Fibroblast of the conjunctiva (primary cell): ENCODE data around the gene ARL1.
A peak's percentile ranks its signal among the peaks of the same experiment; 100 is the strongest.
"Not testable (repeated sequence)": the region's sequence is repeated elsewhere in the genome, so short reads cannot be mapped to it uniquely, and the experiment has no call there.

Experiments used
- DNase-seq: peaks from one replicate; pipeline ENCODE4 v3.0.0-alpha.2; 2010; ENCODE audit warnings: low read depth

ARL1 gene

DNA sequence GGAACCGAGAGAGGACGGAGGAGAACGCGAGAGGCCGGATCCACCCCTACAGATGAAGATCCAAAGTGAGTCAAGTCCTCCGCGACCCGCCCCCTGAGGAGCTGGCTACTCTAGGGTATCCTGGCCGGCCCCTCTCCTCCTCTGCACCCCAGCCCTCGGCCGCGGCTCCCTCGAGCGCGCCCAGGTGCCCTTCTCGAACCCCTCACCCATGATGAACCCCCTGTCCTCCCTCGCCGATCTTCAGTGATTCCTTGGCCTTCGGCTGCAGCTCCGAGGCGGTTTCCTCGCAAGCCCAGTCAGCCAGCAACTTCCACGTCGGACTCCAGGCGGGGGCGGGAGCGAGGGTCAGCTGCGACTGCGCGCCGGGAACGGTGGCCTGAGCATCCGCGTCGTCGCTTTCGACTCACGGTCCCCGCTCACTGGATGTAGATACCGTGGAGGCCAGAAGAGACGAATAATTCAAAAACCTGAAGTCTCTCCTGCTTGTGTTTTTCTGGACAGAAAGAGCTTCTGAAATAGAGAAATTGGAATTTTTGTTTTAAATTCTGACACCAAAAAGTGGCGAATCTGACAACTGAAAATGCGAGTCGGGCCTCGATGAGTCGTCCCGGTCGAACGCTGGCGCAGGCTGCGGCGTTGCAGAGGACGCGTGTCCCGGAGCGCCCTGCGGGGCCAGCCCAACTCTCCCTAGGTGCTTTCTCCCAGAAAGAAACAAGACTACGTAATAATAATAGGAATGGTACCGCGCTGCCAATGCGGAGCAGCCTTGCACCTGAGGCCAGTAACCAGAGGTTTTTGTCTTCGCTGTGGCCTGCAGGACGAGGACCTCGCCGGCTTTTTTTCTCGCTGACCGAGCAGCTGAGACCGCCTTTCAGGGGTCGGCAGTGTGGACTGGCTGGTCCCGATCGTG, at the start of gene ARL1:
Gene ARL1 (minus strand): TSS at position 337 of the 910 bp plus-strand sequence. CDS start 127 bp downstream, at position 210.
- DNase-seq, result peak; percentile 57

DNA sequence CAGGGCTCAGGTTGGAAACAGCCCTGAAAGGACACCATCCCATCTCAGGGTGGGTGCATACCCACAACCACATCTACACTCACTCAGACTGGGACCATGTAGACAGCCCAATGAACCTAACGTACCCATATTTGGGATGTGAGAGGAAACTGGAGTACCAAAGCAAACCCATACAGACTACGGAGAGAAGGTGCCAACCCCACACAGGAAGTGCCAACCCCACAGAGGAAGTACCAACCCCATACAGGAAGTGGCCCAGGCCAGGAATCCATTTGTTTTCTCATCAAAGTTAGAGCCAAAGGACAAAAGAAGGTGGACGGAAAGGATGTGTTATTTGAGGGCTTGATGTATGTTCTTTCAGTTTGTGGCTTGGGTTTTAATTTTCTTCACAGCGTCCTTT, 48.1 kb upstream of the ARL1 start:
- no peak for DNase-seq

DNA sequence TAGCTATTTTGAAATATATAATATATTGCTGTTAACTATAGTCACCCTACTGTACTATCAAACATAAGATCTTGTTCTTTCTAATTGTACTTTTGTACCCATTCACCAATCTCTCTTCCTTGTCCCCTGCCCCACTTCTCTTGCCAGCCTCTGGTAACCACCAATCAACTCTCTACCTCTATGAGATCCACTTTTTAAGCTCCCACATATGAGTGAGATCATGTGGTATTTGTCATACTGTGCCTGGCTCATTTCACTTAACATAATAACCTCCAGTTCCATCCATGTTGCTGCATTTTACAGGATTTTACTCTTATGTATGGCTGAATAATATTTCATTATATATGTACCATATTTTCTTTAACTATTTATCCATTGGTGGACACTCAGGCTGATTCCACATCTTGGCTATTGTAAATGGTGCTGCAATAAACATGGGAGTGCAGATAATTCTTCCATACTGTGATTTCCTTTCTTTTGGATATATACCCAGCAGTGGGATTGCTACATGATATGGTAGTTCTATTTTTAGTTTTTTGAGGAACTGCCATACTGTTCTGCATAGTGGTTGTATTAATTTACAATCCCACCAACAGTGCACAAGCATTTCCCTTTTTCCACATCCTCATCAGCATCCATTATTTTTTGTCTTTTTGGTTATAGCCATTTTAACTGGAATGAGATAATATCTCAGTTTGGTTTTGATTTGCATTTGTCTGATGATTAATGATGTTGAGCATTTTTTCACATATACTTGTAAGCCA, 34.1 kb upstream of the ARL1 start:
- DNase-seq, result no peak

DNA sequence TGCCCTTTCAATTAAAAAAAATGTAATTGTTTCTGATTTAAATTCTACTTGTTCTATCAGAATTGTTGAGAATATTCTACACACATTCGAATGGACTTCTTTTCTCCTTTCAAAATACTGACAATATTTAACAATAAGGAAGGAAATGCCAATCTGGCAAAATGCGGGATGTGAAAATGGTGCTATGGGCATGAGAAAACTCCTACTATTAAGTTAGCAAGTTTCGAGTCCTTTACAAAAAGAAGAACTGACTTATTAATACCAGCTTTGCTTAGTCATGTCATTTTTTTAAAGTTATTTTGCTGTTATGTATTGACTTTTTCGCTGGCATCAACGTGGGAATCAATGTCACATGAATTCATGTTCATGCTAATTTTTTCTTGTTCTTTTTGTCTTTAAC, 31.7 kb upstream of the ARL1 start:
- DNase-seq, result no peak

DNA sequence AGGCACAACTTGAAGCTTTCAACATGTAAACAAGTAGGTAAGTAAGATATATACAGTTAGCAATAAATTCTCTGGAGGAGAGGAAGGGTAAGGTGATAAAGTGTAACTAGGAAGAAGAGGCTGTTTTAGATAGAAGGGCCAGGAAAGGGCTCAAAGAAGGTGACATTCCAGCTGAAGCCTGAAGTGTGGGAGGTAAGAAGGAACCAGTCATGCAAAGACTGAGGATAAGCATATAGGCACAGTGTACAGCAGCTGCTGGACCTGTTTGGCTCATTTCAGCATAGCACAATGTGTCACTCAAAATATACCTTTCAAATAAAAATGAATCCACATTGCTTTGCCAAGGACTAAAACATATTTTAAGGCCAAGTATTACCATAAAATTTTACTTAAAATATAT, 28.6 kb upstream of the ARL1 start:
- no peak for DNase-seq

DNA sequence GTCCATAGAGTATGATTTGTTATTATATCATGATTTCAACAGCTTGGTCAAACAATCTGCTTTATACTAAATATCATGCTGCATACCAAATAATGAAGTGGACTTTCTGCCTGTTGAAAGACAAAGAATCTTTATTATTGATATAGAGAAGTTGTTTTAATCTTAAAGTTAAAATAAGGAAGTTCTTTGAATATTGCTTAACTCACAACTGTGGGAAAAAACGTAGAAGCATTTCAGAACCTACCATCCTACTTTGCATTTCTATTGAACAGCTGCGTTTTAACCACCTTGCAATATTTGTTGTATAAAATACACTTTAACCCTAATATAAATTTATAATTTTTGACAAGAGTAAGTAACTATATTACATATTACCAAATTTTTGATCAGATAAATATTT, 22.9 kb upstream of the ARL1 start:
- no peak for DNase-seq

DNA sequence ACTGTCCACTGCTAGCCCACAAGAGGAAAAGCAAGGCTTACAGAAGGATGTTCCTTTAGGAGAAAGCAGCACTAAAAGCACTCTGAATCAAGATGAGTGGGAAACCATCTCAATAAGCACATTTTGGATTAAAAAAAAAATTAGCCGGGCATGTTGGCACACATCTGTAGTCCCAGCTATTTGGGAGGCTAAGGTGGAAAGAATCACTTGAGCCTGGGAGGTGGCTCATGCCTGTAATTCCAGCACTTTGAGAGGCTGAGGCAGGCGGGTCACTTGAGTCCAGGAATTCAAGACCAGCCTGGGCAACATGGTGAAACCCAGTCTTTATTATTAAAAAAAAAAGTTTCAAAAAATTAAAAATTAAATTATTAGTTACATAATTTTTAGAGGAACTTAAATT, 17.0 kb upstream of the ARL1 start:
- DNase-seq, result no peak

DNA sequence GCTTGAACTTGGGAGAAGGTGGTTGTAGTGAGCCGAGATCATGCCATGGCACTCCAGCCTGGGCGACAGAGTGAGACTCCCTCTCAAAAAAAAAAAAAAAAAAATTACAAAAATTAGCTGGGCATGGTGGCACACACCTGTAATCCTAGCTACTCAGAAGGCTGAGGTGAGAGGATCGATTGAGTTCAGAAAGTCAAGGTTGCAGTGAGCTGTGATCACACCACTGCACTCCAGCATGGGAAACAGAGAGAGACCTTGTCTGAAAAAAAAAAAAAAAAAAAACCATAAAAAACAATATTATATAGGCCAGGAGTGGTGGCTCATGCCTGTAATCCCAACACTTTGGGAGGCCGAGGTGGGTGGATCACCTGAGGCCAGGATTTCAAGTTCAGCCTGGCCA, 14.5 kb upstream of the ARL1 start:
- DNase-seq, result not testable (repeated sequence)

- DNase-seq, result no peak
Measured at GRCh38 chr12:101415228-101415627, 7.7 kb upstream of the ARL1 start.

GRCh38 chr12:101414533-101415119, 7.1 kb upstream of the ARL1 start:
- peak; percentile 54 for DNase-seq

DNA sequence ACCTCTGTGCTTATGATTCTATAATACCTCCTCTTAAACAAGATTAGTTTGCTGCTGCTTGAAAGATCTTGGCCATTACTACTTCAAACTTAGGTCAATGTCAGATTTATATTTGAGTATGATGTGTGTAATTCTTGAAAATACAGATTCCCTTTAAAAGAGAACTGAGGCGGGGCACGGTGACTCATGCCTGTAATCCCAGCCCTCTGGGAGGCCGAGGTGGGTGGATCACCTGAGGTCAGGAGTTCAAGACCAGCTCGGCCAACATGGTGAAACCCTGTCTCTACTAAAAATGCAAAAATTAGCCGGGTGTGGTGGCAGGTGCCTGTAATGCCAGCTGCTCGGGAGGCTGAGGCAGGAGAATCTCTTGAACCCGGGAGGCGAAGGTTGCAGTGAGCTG, 2.6 kb upstream of the ARL1 start:
- DNase-seq, result not testable (repeated sequence)

DNA sequence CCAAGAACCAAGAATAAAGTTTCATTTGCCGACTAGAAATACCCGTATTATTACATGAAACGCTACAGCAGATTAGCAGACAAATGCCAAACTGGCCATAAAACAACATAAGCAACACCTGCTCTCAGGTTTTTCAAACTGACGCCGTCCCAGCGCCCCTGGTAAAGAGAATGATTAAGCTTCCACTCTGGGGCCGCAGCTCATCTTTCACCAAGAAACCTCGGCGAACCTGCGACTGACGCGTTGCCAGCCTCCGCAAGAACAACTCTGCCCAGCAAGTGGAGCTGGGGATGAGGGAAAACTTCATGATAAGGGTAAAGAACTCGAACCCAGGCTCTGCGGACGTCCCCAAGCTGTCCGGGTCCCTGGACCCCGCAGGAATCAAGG, 530 bp downstream of the ARL1 start:
- DNase-seq, result no peak

DNA sequence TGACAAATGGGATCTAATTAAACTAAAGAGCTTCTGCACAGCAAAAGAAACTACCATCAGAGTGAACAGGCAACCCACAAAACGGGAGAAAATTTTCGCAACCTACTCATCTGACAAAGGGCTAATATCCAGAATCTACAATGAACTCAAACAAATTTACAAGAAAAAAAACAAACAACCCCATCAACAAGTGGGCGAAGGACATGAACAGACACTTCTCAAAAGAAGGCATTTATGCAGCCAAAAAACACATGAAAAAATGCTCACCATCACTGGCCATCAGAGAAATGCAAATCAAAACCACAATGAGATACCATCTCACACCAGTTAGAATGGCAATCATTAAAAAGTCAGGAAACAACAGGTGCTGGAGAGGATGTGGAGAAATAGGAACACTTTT, 16.4 kb downstream of the ARL1 start:
- not testable (repeated sequence) for DNase-seq

GRCh38 chr12:101379149-101379548, 28.4 kb downstream of the ARL1 start:
- no peak for DNase-seq

DNA sequence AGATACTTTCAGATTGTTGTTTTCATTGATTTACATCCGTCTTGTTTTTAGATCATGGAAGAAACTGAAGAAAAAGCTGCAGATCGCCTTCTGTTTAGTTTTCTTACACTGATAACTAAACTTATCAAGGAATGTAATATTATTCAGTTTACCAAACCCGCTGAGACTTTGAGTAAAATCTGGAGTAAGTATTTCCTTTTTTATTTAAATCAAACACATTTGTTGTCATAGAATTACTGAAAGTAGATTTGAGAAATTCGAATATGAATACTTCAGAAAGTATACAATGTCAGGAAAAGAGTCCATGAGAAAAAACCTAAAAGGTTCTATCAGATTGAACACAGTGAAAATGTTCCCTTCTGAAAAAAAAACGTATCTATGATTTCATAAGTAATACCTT, 32.0 kb downstream of the ARL1 start:
- DNase-seq, result no peak

- DNase-seq, result no peak
Measured at GRCh38 chr12:101372431-101372830, 35.1 kb downstream of the ARL1 start.

DNA sequence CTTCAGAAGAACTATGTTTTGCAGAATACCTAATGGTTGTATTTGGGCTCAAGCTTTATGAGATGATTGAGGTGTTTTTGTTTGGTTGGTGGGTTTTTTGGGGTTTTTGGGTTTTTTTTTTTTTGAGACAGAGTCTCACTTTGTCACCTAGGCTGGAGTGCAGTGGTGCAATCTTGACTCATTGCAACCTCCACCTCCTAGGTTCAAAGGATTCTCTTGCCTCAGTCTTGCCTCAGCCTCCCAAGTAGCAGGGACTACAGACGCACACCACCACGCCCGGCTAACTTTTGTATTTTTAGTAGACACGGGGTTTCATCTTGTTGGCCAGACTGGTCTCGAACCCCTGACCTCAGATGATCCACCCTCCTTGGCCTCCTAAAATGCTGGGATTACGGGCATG, 39.6 kb downstream of the ARL1 start:
- DNase-seq, result no peak

DNA sequence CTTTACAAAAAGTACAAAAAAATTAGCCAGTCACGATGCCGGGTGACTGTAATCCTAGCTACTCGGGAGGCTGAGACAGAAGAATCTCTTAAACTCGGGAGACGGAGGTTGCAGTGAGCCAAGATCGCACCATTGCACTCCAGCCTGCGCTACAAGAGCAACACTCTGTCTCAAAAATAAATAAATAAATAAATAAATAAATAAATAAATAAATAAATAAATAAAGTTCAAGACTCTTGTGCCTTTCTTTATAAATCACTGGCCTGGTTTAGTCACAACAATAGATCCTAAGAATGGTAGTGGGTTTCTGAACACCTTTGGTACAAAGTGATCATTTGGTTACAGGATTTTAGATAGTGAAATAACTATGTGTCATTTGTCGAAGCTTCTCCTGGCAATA, 46.1 kb downstream of the ARL1 start:
- no peak for DNase-seq

- DNase-seq, result no peak
Measured at GRCh38 chr12:101356794-101357193, 50.8 kb downstream of the ARL1 start.

- no peak for DNase-seq
Measured at GRCh38 chr12:101351682-101352081, 55.9 kb downstream of the ARL1 start.

GRCh38 chr12:101343893-101344292, 63.7 kb downstream of the ARL1 start:
- no peak for DNase-seq
